Stimulated activated CD8-positive, alpha-beta memory T cell treated with anti-CD3 and anti-CD28 coated beads, Interleukin-15, amount 100 ng/mL, for 4 hours (primary cell): ENCODE measurements around the gene MAN1A1.

ENCODE experiments used
- DNase-seq, 2 donors: peaks; one replicate each; pipeline ENCODE4 v3.0.0-alpha.2; 2020; ENCODE audit warnings: low read depth in 2 of 2

Gene MAN1A1

DNA sequence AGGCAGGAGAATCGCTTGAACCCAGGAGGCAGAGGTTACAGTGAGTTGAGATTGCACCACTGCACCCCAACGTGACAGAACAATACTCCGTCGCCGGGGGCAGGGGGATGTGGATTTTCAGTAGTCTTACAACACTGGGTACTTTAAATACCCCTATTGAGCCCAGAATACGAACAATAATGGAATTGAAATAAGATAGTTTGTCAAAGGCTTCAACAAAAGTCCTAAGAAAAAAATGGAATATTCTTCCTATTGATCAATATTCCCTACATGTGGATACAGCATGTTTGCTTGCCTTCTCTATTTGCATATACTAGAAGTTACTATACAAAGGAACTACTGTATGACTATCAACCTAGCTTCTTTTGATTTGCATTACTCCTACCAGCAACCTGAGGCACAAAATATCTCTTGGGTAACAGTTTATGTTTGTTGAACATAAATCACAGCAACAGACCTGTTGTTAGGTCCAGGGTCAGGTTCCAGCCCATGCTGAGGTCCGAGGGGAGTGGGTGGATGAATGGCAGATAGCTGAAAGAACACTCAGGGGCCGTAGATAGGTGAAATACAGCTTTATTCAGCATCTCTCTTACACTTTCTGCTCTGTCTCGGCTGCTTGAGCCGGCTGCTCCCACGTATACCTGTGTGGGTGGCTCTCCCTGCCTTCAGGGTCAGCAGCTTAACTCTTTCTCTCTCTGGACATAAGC lies 23.8 kb downstream of the MAN1A1 start:
- no peak for DNase-seq

DNA sequence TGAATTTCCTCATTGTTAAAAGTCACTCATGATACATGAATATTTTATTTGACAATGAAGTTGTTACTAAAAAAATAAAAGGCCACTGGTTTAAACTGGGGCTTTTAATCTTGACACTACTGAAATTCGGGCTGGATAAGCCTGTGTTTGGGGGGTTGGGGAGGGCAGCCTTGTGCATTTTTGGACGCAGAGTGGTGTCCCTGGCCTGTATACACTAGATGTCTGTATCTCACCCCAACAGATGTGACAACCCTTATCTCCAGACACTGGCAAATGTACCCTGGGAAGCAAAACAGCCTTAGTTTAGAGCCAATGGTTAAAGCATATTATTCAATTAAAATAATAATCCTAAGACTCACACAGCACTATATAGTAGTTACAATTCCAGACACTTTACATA lies 24.8 kb downstream of the MAN1A1 start:
- no peak for DNase-seq

DNA sequence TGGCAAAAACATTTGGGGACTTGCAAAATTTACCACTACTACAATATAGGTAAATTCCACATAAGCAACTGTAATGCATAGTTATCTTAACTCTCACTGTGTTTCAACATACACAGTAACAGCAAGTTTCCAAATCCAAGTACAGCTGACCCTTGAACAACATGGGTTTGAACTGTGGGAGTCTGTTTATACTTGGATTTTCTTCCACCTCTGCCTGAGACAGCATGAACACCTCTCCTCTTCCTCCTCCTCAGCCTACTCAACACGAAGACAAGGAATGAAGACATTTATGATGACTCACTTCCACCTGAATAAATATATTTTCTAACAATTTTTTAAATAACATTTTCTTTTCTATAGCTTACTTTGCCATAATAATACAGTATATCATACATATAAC lies 25.6 kb downstream of the MAN1A1 start:
- DNase-seq = no peak

DNA sequence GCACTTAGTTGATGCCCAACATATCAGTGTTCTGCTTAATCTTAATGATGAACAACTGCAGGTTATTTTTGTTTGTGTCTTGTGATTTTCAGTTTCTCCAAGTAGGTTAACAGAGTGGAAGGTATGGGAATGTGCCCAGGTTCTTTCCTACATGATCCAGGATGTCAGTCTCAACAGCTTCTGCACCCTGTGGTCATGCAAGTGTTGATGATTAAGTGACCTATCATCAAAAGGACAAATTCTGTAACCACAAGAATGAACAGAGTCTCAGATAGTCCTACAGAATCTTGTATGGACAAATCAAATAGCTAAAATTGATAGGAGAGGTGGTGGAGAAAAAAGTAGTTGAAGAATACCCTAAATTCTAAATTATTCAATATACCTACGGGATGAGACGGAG lies 26.1 kb downstream of the MAN1A1 start:
- DNase-seq = no peak

DNA sequence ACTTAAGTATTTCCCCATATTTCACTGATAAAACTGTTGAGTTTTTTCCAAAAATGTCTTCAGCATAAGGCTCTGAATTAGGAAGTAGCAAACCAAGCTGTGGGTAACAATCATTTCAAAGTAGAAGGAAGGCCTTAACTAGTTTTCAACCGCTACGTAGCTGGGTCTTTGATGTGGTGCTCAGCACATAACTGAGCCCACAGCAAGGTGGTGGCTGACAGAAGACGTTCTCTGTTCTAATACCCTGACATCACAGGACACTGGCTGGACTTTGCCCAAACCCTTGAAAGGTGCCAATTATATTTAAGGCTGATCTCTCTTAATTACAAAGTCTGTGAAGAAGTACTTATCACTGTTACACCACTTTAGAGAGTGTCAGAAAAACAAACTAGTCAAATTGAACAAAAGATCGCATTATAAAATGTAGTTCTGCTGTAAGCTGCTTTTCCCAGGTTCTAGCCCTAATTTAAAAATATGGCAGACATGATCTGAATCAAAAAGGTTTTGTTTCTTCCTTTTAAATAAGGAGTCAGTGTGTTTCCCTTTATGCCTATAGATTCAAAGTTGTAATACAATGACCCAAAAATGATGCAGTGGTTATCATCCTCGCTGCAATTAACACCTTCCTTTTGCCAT lies 26.7 kb downstream of the MAN1A1 start:
- DNase-seq = no peak

DNA sequence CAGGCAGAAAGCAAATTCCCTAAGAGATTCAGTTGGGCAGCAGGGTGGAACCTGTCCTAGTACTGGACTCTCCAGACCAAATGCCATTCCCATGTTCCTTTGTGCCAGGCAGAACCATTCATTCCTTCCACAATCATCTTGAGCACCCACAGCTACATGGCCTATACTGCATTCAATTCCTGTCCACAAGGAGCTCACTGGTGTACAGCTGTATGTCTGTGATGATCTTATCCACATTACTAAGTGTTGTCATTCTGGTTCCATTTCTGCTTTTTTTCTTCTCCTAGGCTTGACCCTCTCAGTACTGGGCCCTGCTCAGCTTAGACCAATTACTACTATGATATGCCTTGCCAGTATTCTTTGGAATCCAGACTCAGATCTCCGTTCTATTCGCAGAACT lies 27.5 kb downstream of the MAN1A1 start:
- no peak for DNase-seq

DNA sequence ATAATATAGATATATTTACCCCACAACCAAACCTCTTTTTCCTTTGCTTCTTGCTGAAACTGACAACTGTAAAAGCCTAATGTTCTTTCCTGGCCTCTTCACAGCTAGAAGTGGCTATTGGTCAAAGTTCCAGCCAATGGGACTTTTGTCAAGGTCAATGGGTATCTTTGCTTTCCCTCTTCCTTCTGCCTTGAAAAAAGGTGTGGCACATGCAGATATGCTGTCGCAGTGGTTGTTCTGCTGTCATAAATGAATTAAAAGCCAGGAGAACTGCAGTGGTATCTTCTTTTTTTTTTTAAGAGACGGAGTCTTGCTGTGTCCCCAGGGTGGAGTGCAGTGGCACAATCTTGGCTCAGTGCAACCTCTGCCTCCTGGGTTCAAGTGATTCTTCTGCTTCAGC lies 29.9 kb downstream of the MAN1A1 start:
- DNase-seq = no peak

DNA sequence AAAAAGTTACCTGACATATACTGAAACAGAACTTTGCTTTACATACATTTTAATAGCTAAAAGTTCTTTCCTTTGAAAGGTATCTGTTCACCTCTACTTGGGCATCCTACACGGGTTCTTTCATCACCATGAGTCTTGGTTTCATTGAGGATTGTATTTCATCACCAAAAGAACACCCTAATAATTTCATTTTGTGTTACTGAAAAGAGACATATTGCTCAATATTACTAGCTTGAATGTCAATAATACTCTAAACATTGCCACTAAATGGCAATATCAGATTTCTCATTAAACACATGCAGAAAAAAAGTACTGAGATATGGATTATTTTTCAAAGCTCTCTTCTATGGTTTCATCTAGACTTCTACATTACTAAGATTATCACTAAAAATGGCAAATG lies 30.8 kb downstream of the MAN1A1 start:
- DNase-seq = no peak

DNA sequence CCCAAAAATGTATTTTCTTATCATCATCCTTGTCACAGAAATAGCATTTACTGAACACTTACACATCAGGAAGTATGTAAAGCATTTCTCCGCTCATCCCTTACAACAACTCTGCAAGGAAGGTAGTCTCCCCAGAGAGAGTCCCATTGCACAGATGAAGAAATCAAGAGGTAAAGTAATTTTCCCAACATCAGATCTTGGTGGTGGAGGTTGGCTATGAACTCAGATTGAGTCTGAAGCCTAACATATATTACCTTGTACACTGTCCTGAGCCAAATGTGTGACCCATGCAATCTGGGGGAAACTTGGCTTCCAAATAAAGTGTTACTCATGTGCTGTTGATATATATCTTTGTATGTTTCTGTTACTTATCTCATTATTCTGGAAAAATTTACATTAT lies 31.4 kb downstream of the MAN1A1 start:
- no peak for DNase-seq

DNA sequence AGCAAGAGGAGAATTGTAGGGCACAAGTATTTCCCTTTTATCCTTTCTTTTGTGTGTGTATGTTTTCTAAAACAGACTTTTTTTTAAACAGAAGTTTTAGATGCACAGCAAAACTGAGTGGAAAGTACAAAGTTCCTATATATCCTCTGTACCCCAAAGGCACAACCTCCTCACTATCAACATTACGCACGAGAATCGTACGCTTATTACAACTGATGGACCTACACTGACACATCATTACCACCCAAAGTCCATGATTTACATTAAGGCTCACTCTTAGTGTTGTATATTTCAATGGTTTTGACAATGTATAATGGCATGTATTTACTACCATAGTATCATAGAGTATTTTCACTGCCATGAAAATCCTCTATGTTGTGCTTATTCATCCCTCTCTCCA lies 32.6 kb downstream of the MAN1A1 start:
- DNase-seq = no peak

DNA sequence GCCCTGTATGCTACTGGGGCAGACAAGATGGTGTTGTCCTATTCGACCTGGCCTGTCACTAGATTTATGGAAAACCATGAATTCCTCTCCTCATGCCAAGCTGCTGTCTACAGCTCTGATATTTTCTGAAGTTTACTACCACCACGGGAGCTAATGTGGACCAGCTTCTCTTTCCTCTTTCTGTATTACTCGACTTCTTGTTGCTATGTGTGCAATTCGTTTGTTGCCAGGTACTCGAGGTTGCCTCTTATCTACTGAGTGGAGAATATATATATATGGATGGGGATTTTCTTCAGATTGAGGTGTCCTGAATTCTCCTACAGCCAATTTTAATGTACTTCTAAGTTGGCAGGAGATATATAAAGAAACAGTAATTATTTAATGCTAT lies 34.7 kb downstream of the MAN1A1 start:
- DNase-seq = no peak

DNA sequence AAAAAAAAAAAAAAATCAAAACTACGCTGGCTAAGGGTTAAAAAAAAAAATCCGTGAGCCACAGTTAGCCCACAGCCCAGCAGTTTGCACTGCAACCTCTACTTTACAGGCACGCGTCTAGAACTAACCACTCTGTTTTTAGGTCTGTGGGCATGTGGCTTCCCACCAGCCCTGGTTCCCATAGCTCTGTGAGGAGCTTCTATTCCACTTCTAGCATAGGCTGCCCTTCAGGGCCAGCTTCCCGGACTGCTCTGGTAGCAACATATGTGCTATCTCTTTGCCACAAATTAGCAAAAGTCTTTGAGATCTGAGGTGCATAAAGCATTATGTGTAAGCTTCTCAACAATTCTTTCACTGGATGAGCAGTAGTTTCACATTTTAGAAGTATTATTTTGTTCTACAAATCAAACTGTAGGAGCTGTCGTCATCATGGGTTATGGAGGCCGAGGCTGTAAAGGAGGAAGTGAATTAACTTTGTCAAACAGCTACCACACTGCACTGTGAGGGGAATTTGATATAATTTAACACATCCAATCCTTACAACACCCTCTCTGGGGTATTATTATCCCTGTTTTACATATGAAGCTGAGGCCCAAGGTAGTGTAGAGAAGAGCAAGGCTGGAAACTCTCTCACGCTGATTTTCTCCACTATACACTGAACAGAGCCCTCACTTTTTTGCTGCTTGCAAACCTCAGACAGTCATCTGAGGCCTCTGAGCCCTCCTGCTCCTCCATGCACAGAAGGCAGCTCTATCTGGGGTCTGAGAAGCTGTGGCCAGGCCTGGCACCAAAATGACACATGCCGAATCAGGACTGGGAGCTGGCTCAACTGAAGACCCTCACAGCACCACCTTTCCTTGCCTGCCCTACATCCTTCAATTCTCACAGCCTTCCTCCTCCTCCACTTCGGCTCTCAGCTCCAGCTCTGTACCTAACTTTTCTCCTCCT lies 35.4 kb downstream of the MAN1A1 start:
- no peak for DNase-seq

DNA sequence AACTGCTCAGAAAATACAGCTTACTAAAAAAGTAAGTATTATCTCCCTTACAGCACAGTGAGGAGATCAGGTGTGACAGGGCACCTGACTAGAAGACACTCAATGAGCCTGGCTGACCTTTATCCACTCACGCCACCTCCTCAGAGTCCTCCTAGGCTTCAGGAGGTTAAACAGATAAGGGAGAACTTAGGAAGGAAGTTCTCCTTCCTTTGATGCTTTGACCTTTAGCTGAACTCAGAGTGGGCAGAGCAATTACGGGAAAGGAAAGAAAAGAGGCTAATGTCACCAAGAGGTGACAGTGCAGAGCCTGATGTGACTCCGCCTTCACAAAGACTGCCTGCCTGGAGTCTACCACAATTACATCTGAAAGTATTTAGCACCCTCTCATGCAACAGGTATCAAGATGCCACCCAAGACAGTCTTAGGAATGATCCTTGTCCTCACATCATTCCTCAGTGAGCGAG lies 36.7 kb downstream of the MAN1A1 start:
- DNase-seq = no peak

DNA sequence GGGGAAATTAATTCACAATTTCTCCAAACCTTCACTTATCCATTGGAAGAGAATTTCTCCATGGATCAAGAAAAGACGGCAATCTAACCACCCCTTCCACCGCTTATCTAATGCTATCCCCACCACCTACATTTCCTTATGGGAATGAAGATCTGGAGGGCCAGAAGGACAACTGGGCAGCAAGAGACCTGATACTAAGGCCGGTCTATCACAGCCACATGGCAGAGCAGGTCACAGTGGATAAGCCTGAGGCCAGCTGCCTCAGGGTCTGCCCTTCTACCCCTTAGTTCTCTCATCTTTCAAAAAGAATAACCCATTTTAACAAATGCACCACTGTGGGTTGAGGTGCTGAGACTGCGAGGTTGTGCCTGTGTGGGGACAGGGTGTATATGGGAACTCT lies 37.1 kb downstream of the MAN1A1 start:
- no peak for DNase-seq

DNA sequence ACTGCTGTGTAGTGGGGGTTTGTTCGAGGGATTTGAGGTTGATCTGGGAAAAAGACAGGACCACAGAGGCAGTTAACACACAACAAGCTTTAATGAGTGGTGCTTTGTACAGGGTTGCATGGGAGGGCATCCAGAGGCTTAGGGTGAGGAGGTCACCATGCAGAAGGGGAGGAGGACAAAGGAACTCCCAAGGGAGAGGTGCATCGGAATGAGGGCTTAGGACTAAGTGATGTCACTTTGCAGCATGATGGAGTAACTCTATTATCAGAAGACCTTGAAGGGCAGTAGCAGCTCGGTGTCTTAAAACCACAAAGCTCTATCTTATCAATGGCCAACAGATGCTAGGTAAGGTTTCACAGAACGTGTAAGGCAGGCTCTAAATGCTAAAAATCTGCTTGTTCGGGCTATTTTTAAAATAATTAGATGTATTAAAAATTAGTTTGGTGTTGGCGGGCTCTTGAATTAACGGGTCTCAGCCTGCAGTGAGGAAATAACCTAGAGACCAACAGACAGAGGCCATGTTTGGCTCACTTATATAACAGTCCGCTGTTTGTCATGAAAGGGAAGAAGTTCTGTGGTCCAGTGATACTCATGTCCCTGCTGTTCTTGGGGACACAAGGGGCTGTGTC lies 37.9 kb downstream of the MAN1A1 start:
- no peak for DNase-seq

DNA sequence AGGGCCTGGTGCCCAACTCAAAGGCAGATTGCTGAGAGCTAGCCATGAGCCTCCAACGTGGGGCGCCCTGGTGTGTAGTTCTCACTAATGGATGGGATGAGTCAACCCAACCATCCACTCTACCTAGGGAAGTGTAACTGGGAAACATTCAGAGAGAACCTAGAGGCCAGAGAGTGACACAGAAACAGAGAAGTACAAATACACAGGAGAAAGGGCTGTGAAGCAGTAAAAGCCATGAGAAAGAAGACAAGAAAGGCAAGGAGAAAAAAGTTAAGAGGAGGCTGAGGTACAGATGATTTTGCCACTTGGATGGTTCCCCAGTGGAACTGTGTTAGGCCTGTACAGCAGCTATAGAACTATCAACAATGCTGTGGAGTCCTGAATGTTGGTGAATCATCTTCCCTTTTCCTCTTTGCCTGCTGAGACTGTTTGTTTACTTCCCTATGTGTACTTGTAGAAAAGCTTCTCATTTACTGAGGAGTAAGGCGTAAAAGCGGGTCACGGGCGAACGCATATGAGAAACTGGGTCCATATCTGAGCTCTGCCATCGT lies 39.0 kb downstream of the MAN1A1 start:
- DNase-seq = no peak

DNA sequence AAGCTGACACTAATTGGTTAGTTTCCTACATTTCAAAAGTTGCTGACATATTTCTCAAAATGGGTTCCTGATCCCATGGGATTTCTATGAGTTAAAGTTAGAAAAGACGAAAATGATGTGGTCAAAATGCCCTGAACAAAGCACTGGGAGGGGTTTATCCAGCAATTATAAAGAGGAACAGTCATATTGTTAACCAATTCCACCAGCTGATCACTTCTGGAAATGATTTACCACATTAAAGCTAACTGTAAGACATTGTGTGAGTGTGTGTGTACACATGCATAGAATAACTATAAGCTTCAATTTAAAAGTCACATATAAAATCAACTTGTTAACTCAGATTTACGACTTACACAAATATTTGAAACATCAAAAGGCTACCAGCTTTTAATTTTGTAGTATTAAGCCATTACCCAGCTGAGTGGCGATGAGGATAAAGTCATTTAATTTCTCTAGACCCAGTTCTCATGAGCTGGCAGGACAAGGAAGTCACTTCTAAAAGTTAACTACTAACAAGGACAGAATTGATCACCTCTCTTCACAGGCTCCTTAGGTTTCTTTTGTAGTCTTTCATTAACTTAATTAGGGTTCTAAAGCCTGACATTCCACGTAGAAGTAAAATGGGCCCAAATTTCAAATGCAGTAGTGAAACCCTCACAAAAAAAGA lies 40.4 kb downstream of the MAN1A1 start:
- DNase-seq = no peak

DNA sequence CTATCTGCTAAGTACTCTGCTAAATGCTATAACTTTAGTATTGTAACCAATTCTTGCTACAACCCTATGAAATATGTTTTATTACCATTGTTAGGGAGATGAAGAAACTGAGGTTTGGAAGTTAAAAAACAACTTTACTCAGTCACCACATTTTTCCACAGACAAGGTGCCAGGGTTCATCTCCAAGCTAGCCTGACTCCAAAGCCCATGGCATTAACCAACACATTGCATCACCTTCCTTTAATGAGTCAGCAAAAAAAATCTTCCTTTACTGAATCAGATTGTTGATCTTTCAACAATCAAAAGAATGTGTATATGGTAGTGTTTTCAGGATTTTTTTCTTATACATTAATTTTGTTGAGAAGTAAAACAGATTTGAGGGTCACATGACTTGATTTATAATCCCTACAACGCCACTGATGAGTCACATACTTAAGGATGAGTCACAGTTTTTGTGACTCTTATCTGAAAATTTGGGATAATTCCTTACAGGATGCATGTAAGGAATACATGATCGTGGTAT lies 41.5 kb downstream of the MAN1A1 start:
- DNase-seq = no peak

DNA sequence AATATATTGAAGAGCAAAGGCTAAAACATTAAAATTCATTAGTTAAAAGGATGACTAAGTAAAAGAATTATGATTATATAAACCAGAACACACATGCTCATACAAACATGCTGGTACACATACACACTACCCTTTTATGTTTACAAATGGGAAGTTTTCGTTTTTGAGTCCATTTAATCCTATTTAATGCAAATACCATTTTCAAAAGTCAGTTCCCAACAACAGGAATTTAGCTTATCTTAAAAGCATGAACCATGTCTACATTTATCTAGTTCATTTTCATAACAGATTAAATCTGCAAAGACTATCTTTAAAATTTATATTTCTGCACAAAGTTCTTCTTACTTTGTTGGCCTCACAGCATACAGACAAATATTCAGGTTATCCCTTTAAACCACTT lies 42.5 kb downstream of the MAN1A1 start:
- DNase-seq = no peak

DNA sequence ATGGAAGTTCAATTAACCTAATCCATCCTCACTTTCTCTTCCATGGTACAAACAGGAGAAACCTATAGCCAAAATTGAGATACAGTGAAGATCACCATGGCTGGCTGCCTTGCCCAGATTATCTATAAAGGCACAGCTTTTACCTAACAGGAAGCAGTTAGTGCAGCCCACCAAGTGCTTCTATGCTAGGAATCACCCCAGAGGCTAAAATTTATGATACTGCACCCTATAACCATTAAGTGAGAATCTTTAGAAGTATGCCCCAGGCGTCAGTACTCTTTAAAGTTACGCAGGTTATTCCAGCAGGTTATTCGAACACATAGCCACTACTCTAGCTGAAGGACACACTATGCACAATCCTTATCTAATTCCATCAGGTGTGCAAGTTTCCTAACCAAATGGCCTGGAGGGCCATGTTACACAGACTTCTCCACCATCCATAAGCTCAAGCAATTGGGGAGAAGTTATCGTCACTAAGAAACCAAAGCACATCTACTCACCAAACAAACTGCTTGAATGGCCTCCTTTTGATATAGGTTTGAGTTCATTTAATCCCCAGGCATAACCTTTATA lies 43.1 kb downstream of the MAN1A1 start:
- no peak for DNase-seq
